SH-SY5Y (cell line): ENCODE results near the gene RAD52.

Source experiments
- GATA2 ChIP-seq: IDR thresholded peaks from 2 replicates; pipeline ENCODE4 v1.6.1; 2011; ENCODE audit warnings: mild to moderate bottlenecking, low read depth, low read length
- GATA3 ChIP-seq: IDR thresholded peaks from 2 replicates; pipeline ENCODE4 v1.6.1; 2011; ENCODE audit warnings: low read depth, mild to moderate bottlenecking, low read length, moderate library complexity

GRCh38 chr12:870378-870777 lies 79.1 kb downstream of the RAD52 start:
- TF ChIP-seq GATA2 = no peak
- no peak for TF ChIP-seq GATA3
